ENCODE results near the gene NFIA.

DNA sequence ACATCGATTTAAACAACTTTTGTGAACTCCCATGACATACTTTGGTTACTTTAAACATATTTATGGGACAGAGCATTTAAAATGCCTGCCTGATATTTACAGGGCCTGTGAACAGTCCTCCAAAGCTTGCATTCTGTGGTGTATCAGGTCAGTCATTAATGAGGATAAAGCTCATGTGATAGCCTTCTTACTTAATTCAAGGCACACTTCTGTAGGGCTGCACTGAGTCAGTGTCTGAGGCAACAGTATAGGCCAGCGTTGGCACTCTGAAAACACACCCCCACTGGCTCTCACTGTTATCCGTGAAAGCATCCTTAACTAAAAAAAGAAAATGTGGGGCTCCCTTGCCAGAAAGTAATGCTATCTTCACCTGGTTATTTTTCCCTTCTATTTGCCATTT lies 200.0 kb downstream of the NFIA start:
- TF ChIP-seq POLR2AphosphoS5 (IDR thresholded peaks at IDR 0.05; ENCODE audit: low read depth, low read length), result no peak
- no peak for TF ChIP-seq POLR2A (IDR thresholded peaks at IDR 0.05; ENCODE audit: low read depth, low read length)
- TF ChIP-seq TAF1 (IDR thresholded peaks at IDR 0.05; ENCODE audit: low read depth, low read length), result no peak
- TF ChIP-seq POU2F2 (IDR thresholded peaks at IDR 0.05; ENCODE audit: low read depth, low read length), result no peak

Data from GM12891 (cell line).